HEK293 (cell line): Measurements from ENCODE around the gene CDHR5.

Source experiments
- CTCF ChIA-PET: fragments of 350-600 bp; formaldehyde crosslinking; extraction: SDS; loops from one replicate; lab custom pipeline; 2021; ENCODE audit warnings: antibody characterized with exemption; lab: Yijun Ruan, JAX
- POLR2A ChIA-PET: fragments of 300-600 bp; formaldehyde crosslinking; extraction: SDS; loops from one replicate; lab custom pipeline; 2020; ENCODE audit warnings: antibody characterized with exemption, inconsistent platforms; lab: Yijun Ruan, JAX
- H3K27ac ChIP-seq: fragments of 200-500 bp; sonication (Bioruptor generic); 2 replicates; pipeline ENCODE4 v1.5.1; 2014; ENCODE audit warnings: low read depth, low read length, control low read depth, inconsistent platforms; ENCODE audit errors: extremely low read depth
- H3K36me3 ChIP-seq, 2 experiments: fragments of 200-500 bp in 1 of 2; sonication (Bioruptor generic) in 1 of 2; 1 replicate in 1 of 2; 2 replicates in 1 of 2; pipeline ENCODE4 v1.5.1; 2014 to 2017; ENCODE audit warnings: inconsistent platforms in 2 of 2, low read length in 2 of 2; ENCODE audit not compliant: control insufficient read depth in 2 of 2, insufficient read depth in 1 of 2
- H3K4me1 ChIP-seq: fragments of 200-500 bp; sonication (Bioruptor generic); 2 replicates; pipeline ENCODE4 v1.5.1; 2014; ENCODE audit warnings: mild to moderate bottlenecking, low read length, inconsistent platforms; ENCODE audit not compliant: control insufficient read depth, insufficient read depth
- H3K4me3 ChIP-seq: 2 replicates; pipeline ENCODE4 v1.5.1; 2011; ENCODE audit warnings: low read depth, mild to moderate bottlenecking, control low read depth, low read length, moderate library complexity
- H3K9me3 ChIP-seq: fragments of 200-500 bp; sonication (Bioruptor generic); 2 replicates; pipeline ENCODE4 v1.5.1; 2014; ENCODE audit warnings: low read depth, low read length, inconsistent platforms; ENCODE audit not compliant: control insufficient read depth, insufficient read depth
- KLF16 ChIP-seq: fragments of 450-650 bp; formaldehyde crosslinking; IDR thresholded peaks from 2 replicates; pipeline ENCODE4 v1.5.1; 2017; ENCODE audit warnings: missing biosample characterization, missing genetic modification characterization
- KLF17 ChIP-seq: fragments of 450-650 bp; formaldehyde crosslinking; IDR thresholded peaks from 2 replicates; pipeline ENCODE4 v1.5.1; 2016; ENCODE audit warnings: missing biosample characterization, missing genetic modification characterization
- PRDM1 ChIP-seq: fragments of 450-650 bp; formaldehyde crosslinking; IDR thresholded peaks from 2 replicates; pipeline ENCODE4; 2016; ENCODE audit warnings: missing biosample characterization, missing genetic modification characterization
- TSHZ1 ChIP-seq: fragments of 450-650 bp; formaldehyde crosslinking; IDR thresholded peaks from 2 replicates; pipeline ENCODE4 v1.5.1; 2016; ENCODE audit warnings: missing biosample characterization, missing genetic modification characterization, borderline replicate concordance
- ZBTB44 ChIP-seq: fragments of 450-650 bp; IDR thresholded peaks from 2 replicates; pipeline ENCODE4 v1.5.1; 2018; ENCODE audit warnings: missing biosample characterization, mild to moderate bottlenecking, missing genetic modification characterization
- ZFP41 ChIP-seq: fragments of 450-650 bp; formaldehyde crosslinking; IDR thresholded peaks from 2 replicates; pipeline ENCODE4 v1.5.1; 2016; ENCODE audit warnings: missing biosample characterization, missing genetic modification characterization, borderline replicate concordance
- ZNF146 ChIP-seq: fragments of 450-650 bp; formaldehyde crosslinking; IDR thresholded peaks from 2 replicates; pipeline ENCODE4 v1.5.1; 2016; ENCODE audit warnings: missing biosample characterization, missing genetic modification characterization
- ZNF274 ChIP-seq, 2 experiments: fragments of 200-500 bp in 1 of 2; fragments of 450-650 bp in 1 of 2; sonication (Bioruptor generic) in 1 of 2; formaldehyde crosslinking in 1 of 2; IDR thresholded peaks; 2 replicates each; pipeline versions ENCODE4 v1.5.1 to v1.6.1; 2014 to 2016; ENCODE audit warnings: borderline replicate concordance in 1 of 2, inconsistent platforms in 1 of 2, low read length in 1 of 2, missing biosample characterization in 1 of 2, missing genetic modification characterization in 1 of 2
- ZNF555 ChIP-seq: fragments of 450-650 bp; formaldehyde crosslinking; conservative IDR thresholded peaks from 2 replicates; pipeline ENCODE4 v1.5.1; 2017; ENCODE audit warnings: missing biosample characterization, mild to moderate bottlenecking, missing genetic modification characterization, inconsistent platforms
- ZNF561 ChIP-seq: fragments of 450-650 bp; IDR thresholded peaks from 2 replicates; pipeline ENCODE4 v1.5.1; 2018; ENCODE audit warnings: missing biosample characterization, missing genetic modification characterization, borderline replicate concordance
- ZNF571 ChIP-seq: fragments of 450-650 bp; formaldehyde crosslinking; IDR thresholded peaks from 2 replicates; pipeline ENCODE4 v1.5.0; 2017; ENCODE audit warnings: missing biosample characterization, missing genetic modification characterization
- ZNF596 ChIP-seq: fragments of 450-650 bp; IDR thresholded peaks from 2 replicates; pipeline ENCODE4 v1.5.0; 2018; ENCODE audit warnings: missing biosample characterization, mild to moderate bottlenecking, missing genetic modification characterization, moderate library complexity
- ZNF658 ChIP-seq: fragments of 450-650 bp; formaldehyde crosslinking; IDR thresholded peaks from 2 replicates; pipeline ENCODE4; 2016; ENCODE audit warnings: missing biosample characterization, missing genetic modification characterization
- ZNF747 ChIP-seq: fragments of 450-650 bp; formaldehyde crosslinking; IDR thresholded peaks from 2 replicates; pipeline ENCODE4 v1.5.1; 2016; ENCODE audit warnings: missing biosample characterization, missing genetic modification characterization
- TF ChIP-seq, protein P1 (sequence below): fragments of 450-650 bp; formaldehyde crosslinking; IDR thresholded peaks from 2 replicates; pipeline ENCODE4 v1.5.1; 2016; ENCODE audit warnings: missing biosample characterization, missing genetic modification characterization
- TF ChIP-seq, protein P2 (sequence below): sonication (generic); formaldehyde crosslinking; IDR thresholded peaks from 2 replicates; pipeline ENCODE4 v1.8.1; 2022; ENCODE audit warnings: mild to moderate bottlenecking, moderate library complexity, missing genetic modification reagents

CDHR5 gene

DNA sequence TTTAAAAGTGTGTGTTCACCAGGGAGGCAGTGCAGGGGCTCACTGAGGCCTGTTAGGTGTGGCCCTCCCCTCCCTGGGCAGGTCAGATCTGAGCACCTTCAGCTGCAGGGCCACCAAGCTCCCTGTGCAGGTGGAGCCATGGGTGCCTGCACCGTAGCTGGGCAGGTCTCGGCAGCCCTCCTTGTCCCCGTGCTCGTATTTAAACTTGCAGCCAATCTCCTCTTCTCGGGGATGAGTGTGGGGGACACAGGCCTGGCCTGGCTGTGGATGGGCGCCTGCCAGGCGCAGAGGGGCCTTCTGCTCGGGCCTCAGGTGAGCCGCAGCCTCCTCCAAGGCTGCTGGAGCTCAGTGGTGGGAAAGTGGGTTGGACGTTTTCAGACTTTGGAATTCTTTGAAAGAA lies 29.4 kb downstream of the CDHR5 start (continued):
- TF ChIP-seq ZNF747 (tag by site-specific recombination) (no peak), ZNF146 (tag by site-specific recombination) (no peak), KLF17 (no peak), ZNF571 (no peak)

DNA sequence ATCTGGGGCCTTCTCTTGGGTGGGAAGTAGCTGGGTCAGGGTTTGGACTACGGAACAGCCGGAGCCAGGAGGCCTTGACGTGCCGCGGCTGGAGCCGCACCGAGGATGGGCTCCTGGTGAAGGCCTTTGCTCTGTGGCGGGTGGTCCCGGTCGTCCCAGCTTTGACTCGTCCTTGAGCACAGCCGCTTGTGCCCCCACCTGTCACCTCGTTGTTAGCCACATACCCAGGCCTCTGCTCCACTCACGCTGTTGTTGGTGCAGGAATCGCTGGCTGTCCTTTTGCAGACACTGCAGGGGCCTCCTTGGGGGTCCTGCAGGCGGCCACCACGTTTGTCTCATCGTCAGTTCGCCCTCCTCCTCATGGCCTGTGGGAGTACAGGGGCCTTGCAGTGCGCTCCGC lies 31.4 kb downstream of the CDHR5 start:
- Histone ChIP-seq H3K4me1 (no peaks in the 10 kb centered on the region), H3K36me3 (peaks cover 16 to 97% of the 10 kb centered on the region in 2 experiments; a peak in 2 of 3 replicates), H3K9me3 (no peaks in the 10 kb centered on the region), H3K4me3 (no peak overlapping the region), H3K27ac (no peak overlapping the region)
- no peak for TF ChIP-seq KLF16
- no peak for TF ChIP-seq PRDM1 (tag by site-specific recombination)
- TF ChIP-seq, protein P1, sequence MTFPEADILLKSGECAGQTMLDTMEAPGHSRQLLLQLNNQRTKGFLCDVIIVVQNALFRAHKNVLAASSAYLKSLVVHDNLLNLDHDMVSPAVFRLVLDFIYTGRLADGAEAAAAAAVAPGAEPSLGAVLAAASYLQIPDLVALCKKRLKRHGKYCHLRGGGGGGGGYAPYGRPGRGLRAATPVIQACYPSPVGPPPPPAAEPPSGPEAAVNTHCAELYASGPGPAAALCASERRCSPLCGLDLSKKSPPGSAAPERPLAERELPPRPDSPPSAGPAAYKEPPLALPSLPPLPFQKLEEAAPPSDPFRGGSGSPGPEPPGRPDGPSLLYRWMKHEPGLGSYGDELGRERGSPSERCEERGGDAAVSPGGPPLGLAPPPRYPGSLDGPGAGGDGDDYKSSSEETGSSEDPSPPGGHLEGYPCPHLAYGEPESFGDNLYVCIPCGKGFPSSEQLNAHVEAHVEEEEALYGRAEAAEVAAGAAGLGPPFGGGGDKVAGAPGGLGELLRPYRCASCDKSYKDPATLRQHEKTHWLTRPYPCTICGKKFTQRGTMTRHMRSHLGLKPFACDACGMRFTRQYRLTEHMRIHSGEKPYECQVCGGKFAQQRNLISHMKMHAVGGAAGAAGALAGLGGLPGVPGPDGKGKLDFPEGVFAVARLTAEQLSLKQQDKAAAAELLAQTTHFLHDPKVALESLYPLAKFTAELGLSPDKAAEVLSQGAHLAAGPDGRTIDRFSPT (tag by site-specific recombination) = no peak
- no peak for TF ChIP-seq TSHZ1 (tag by site-specific recombination)
- no peak for TF ChIP-seq ZNF596
- TF ChIP-seq, protein P2, sequence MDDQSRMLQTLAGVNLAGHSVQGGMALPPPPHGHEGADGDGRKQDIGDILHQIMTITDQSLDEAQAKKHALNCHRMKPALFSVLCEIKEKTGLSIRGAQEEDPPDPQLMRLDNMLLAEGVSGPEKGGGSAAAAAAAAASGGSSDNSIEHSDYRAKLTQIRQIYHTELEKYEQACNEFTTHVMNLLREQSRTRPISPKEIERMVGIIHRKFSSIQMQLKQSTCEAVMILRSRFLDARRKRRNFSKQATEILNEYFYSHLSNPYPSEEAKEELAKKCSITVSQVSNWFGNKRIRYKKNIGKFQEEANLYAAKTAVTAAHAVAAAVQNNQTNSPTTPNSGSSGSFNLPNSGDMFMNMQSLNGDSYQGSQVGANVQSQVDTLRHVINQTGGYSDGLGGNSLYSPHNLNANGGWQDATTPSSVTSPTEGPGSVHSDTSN (CRISPR knock-in tag) = no peak
- TF ChIP-seq ZFP41 (tag by site-specific recombination) = no peak
- no peak for TF ChIP-seq ZNF658
- TF ChIP-seq ZNF274 (IDR thresholded peaks at IDR 0.05; ENCODE audit: low read length) = no peak
- no peak for TF ChIP-seq ZNF274 (tag by site-specific recombination; IDR thresholded peaks at IDR 0.05; ENCODE audit: borderline replicate concordance)
- TF ChIP-seq ZNF561 (tag by site-specific recombination) = no peak
- no peak for TF ChIP-seq ZBTB44 (tag by site-specific recombination)
- TF ChIP-seq ZNF555 (tag by site-specific recombination) = no peak
- ChIA-PET POLR2A (no interaction called here), CTCF (no interaction called here)
